Measurements from ENCODE around the gene KCNH5.

KCNH5 gene

DNA sequence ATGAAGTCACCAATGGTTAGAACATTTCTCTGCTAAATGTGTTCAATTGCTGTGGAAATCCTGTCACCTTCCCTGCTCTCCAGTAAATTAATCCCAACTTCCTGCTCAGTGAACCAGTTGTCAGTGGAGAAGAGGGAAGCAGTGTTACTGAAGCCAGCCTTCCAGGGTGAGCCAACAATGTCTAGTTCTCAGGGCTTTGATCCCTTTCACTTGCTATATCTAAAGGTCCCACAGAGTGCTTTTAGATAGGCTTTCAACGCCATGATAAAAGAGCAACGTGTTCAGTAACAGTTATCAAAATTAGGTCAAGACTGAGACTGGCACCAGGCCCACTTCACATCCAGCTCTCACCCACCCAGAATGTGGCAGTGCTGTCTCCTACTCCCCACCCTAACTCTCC is 139.7 kb downstream of the KCNH5 start:
- no peak for DNase-seq
- Histone ChIP-seq H3K14ac (ENCODE audit: low read length) (no peak overlapping the region), H3K79me2 (ENCODE audit: control insufficient read depth, insufficient read depth, low read length, poor library complexity) (no peaks in the 10 kb centered on the region), H3K9me3 (ENCODE audit: insufficient read depth, low read depth, low read length) (no peaks in the 10 kb centered on the region), H2BK120ac (ENCODE audit: insufficient read depth, low read length, poor library complexity) (no peak overlapping the region), H3K27ac (ENCODE audit: low read depth, low read length) (no peak overlapping the region), H3K4ac (ENCODE audit: low read depth, low read length) (no peak overlapping the region), H4K12ac (ENCODE audit: low read depth, low read length) (no peak overlapping the region), H4K91ac (ENCODE audit: low read depth, low read length) (no peak overlapping the region), H2BK12ac (ENCODE audit: low read length) (no peak overlapping the region), H4K8ac (ENCODE audit: low read depth, low read length) (no peak overlapping the region), H3K4me2 (ENCODE audit: low read length) (no peak overlapping the region), H3K23ac (ENCODE audit: low read length) (no peak overlapping the region), H3K4me3 (ENCODE audit: low read depth, low read length) (no peak overlapping the region), H3K79me1 (ENCODE audit: low read length) (no peaks in the 10 kb centered on the region), H2AK5ac (ENCODE audit: low read length) (no peak overlapping the region), H3K36me3 (ENCODE audit: control insufficient read depth in 1 of 2, insufficient read depth in 2 of 2, low read length in 2 of 2) (no peaks in the 10 kb centered on the region), H3K4me1 (ENCODE audit: control insufficient read depth in 1 of 2, insufficient read depth in 2 of 2, low read length in 2 of 2) (no peaks in the 10 kb centered on the region), H3K18ac (ENCODE audit: low read length) (no peak overlapping the region), H3K9ac (ENCODE audit: low read length) (no peak overlapping the region), H2BK5ac (ENCODE audit: low read depth, low read length, poor library complexity) (no peak overlapping the region), H2AFZ (ENCODE audit: insufficient read depth, low read length, poor library complexity) (no peak overlapping the region), H3K27me3 (ENCODE audit: insufficient read depth, low read length) (no peaks in the 10 kb centered on the region)
- WGBS (ENCODE audit: extremely low coverage, insufficient coverage, insufficient read length), result no CpG with 5 or more reads among the region's 2 CpGs

DNA sequence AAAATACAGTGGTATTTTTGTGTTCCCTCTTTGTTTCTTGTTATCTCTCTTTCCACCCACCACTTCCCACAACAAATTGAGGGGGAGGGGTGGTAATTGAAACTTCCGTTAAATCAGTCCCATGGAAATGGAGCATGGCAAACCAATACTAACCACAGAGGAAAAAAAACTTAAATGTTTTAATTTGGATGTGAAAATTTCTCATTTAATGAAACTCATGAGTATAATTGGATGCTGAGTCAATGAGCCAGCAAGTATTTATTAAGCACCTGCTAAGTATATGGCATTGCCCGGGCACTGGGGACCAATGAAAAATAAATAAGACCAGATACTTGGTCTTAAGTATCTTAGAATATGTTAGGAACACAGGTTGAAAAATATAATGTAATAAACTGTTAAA is 147.5 kb downstream of the KCNH5 start:
- no peak overlapping the region for H2AK5ac ChIP-seq (ENCODE audit: low read length)
- no peak overlapping the region for H4K12ac ChIP-seq (ENCODE audit: low read depth, low read length)
- H3K4ac ChIP-seq (ENCODE audit: low read depth, low read length), result no peak overlapping the region
- no peak overlapping the region for H2BK5ac ChIP-seq (ENCODE audit: low read depth, low read length, poor library complexity)
- no peak overlapping the region for H3K23ac ChIP-seq (ENCODE audit: low read length)
- no CpG with 5 or more reads among the region's 2 CpGs for WGBS (ENCODE audit: extremely low coverage, insufficient coverage, insufficient read length)
- H2BK120ac ChIP-seq (ENCODE audit: insufficient read depth, low read length, poor library complexity), result no peak overlapping the region
- no peak overlapping the region for H3K27ac ChIP-seq (ENCODE audit: low read depth, low read length)
- no peak overlapping the region for H4K91ac ChIP-seq (ENCODE audit: low read depth, low read length)
- no peaks in the 10 kb centered on the region for H3K79me2 ChIP-seq (ENCODE audit: control insufficient read depth, insufficient read depth, low read length, poor library complexity)
- H3K9ac ChIP-seq (ENCODE audit: low read length), result no peak overlapping the region
- H3K36me3 ChIP-seq (ENCODE audit: control insufficient read depth in 1 of 2, insufficient read depth in 2 of 2, low read length in 2 of 2), result no peaks in the 10 kb centered on the region
- H3K4me3 ChIP-seq (ENCODE audit: low read depth, low read length), result no peak overlapping the region
- no peak for DNase-seq
- H2BK12ac ChIP-seq (ENCODE audit: low read length), result no peak overlapping the region
- H4K8ac ChIP-seq (ENCODE audit: low read depth, low read length), result no peak overlapping the region
- no peaks in the 10 kb centered on the region for H3K27me3 ChIP-seq (ENCODE audit: insufficient read depth, low read length)
- H3K4me1 ChIP-seq (ENCODE audit: control insufficient read depth in 1 of 2, insufficient read depth in 2 of 2, low read length in 2 of 2), result no peaks in the 10 kb centered on the region
- no peaks in the 10 kb centered on the region for H3K9me3 ChIP-seq (ENCODE audit: insufficient read depth, low read depth, low read length)
- H3K18ac ChIP-seq (ENCODE audit: low read length), result no peak overlapping the region
- H2AFZ ChIP-seq (ENCODE audit: insufficient read depth, low read length, poor library complexity), result no peak overlapping the region
- H3K4me2 ChIP-seq (ENCODE audit: low read length), result no peak overlapping the region
- H3K14ac ChIP-seq (ENCODE audit: low read length), result no peak overlapping the region
- H3K79me1 ChIP-seq (ENCODE audit: low read length), result no peaks in the 10 kb centered on the region

DNA sequence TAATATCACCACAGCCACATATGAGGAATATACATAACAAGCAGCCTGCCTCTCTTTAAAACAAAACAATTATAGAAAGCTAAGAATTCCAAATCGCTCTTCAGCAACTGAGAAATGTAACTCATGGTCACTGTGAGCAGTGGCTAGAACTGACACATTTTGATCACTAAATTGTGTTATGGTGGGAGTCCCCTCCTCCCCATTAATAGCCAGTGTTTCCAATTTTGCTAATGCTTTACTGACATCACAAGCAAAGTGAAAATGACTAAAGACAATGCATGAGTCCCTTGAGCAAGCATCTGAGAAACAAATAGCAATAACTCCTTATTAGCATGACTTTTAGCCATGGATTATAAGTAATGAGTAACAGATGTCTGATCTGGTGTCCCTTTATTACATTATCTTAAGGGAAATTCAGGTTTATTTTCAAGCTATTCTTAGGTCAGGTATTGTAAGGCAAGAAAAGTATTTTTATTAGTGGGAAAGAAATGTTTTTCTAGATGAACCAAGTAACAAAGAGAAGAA is 148.3 kb downstream of the KCNH5 start:
- no peak overlapping the region for H3K18ac ChIP-seq (ENCODE audit: low read length)
- no peaks in the 10 kb centered on the region for H3K4me1 ChIP-seq (ENCODE audit: control insufficient read depth in 1 of 2, insufficient read depth in 2 of 2, low read length in 2 of 2)
- H2BK5ac ChIP-seq (ENCODE audit: low read depth, low read length, poor library complexity), result no peak overlapping the region
- H2BK12ac ChIP-seq (ENCODE audit: low read length), result no peak overlapping the region
- no peak overlapping the region for H3K9ac ChIP-seq (ENCODE audit: low read length)
- H4K12ac ChIP-seq (ENCODE audit: low read depth, low read length), result no peak overlapping the region
- H3K27me3 ChIP-seq (ENCODE audit: insufficient read depth, low read length), result no peaks in the 10 kb centered on the region
- no peak overlapping the region for H3K23ac ChIP-seq (ENCODE audit: low read length)
- no peak overlapping the region for H3K14ac ChIP-seq (ENCODE audit: low read length)
- H2BK120ac ChIP-seq (ENCODE audit: insufficient read depth, low read length, poor library complexity), result no peak overlapping the region
- H4K91ac ChIP-seq (ENCODE audit: low read depth, low read length), result no peak overlapping the region
- H3K27ac ChIP-seq (ENCODE audit: low read depth, low read length), result no peak overlapping the region
- H3K79me2 ChIP-seq (ENCODE audit: control insufficient read depth, insufficient read depth, low read length, poor library complexity), result no peaks in the 10 kb centered on the region
- no peaks in the 10 kb centered on the region for H3K9me3 ChIP-seq (ENCODE audit: insufficient read depth, low read depth, low read length)
- no peak overlapping the region for H3K4me2 ChIP-seq (ENCODE audit: low read length)
- no peak overlapping the region for H4K8ac ChIP-seq (ENCODE audit: low read depth, low read length)
- H3K4me3 ChIP-seq (ENCODE audit: low read depth, low read length), result no peak overlapping the region
- no peak overlapping the region for H3K4ac ChIP-seq (ENCODE audit: low read depth, low read length)
- no peaks in the 10 kb centered on the region for H3K79me1 ChIP-seq (ENCODE audit: low read length)
- H2AK5ac ChIP-seq (ENCODE audit: low read length), result no peak overlapping the region
- H3K36me3 ChIP-seq (ENCODE audit: control insufficient read depth in 1 of 2, insufficient read depth in 2 of 2, low read length in 2 of 2), result no peaks in the 10 kb centered on the region
- no peak for DNase-seq
- H2AFZ ChIP-seq (ENCODE audit: insufficient read depth, low read length, poor library complexity), result no peak overlapping the region
- WGBS (ENCODE audit: extremely low coverage, insufficient coverage, insufficient read length), result no CpG with 5 or more reads among the region's 1 CpG

DNA sequence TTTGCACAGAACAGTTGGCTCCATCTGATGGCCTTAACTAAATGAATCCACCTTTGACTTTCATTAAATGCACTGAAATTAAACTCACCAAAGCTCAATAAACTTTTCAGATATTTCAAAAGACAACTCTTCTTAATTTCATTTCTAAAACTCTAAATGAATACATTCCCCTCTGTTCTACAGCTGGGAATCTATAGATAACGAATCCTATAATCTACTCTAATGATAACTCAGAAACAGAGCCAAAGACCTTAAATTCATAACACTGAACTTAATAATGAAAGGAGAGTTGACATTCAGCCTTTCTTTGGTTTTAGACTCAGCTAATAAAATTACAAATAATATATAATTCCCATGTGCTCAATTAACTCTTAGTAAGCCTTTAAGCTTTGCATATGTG is 150.5 kb downstream of the KCNH5 start:
- no peak overlapping the region for H3K23ac ChIP-seq (ENCODE audit: low read length)
- no peak overlapping the region for H4K12ac ChIP-seq (ENCODE audit: low read depth, low read length)
- H3K4me2 ChIP-seq (ENCODE audit: low read length), result no peak overlapping the region
- H3K27ac ChIP-seq (ENCODE audit: low read depth, low read length), result no peak overlapping the region
- no peak overlapping the region for H3K18ac ChIP-seq (ENCODE audit: low read length)
- H2BK5ac ChIP-seq (ENCODE audit: low read depth, low read length, poor library complexity), result no peak overlapping the region
- no peak overlapping the region for H2AK5ac ChIP-seq (ENCODE audit: low read length)
- no peak overlapping the region for H4K91ac ChIP-seq (ENCODE audit: low read depth, low read length)
- H4K8ac ChIP-seq (ENCODE audit: low read depth, low read length), result no peak overlapping the region
- H3K4ac ChIP-seq (ENCODE audit: low read depth, low read length), result no peak overlapping the region
- no peaks in the 10 kb centered on the region for H3K79me1 ChIP-seq (ENCODE audit: low read length)
- no peaks in the 10 kb centered on the region for H3K4me1 ChIP-seq (ENCODE audit: control insufficient read depth in 1 of 2, insufficient read depth in 2 of 2, low read length in 2 of 2)
- H3K9me3 ChIP-seq (ENCODE audit: insufficient read depth, low read depth, low read length), result no peaks in the 10 kb centered on the region
- H3K36me3 ChIP-seq (ENCODE audit: control insufficient read depth in 1 of 2, insufficient read depth in 2 of 2, low read length in 2 of 2), result no peaks in the 10 kb centered on the region
- no CpG with 5 or more reads among the region's 1 CpG for WGBS (ENCODE audit: extremely low coverage, insufficient coverage, insufficient read length)
- no peaks in the 10 kb centered on the region for H3K79me2 ChIP-seq (ENCODE audit: control insufficient read depth, insufficient read depth, low read length, poor library complexity)
- no peaks in the 10 kb centered on the region for H3K27me3 ChIP-seq (ENCODE audit: insufficient read depth, low read length)
- no peak overlapping the region for H3K9ac ChIP-seq (ENCODE audit: low read length)
- H2AFZ ChIP-seq (ENCODE audit: insufficient read depth, low read length, poor library complexity), result no peak overlapping the region
- H2BK12ac ChIP-seq (ENCODE audit: low read length), result no peak overlapping the region
- H2BK120ac ChIP-seq (ENCODE audit: insufficient read depth, low read length, poor library complexity), result no peak overlapping the region
- DNase-seq, result no peak
- H3K14ac ChIP-seq (ENCODE audit: low read length), result no peak overlapping the region
- no peak overlapping the region for H3K4me3 ChIP-seq (ENCODE audit: low read depth, low read length)
